GM19240 (cell line): ENCODE data around the gene CIRBP.

Experiments used
- DNase-seq: peaks from one replicate; pipeline ENCODE4 v3.0.0; 2011; ENCODE audit warnings: low spot score; ENCODE audit not compliant: insufficient read length

The CIRBP gene

DNA sequence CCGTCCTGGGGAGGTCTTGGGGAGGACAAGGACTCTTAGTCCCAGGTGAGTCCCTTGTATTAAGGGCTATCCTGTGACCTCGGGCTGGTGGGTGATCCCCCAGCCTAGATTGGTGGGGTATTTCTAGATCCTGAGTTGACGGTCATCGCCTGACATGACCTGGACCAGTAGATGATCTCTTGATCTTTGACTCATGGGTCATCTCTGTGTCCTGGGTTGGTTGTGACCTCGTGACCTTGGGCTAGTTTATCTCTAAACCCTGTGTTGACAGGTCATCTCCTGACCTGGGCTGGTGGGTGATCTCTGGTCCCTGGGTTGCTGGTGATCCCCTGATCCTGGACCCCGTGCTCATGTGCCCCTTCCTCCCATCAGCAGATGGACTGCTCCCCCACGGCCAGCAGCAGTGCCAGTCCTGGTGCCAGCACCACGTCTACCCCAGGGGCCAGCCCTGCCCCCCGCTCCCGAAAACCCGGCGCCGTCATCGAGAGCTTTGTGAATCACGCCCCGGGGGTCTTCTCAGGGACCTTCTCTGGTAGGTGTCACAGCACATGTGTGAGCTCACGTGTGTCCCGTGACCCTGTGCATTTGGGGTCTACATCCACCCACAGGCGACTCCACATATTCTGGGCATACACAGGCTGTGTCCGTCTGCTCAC, 14.5 kb upstream of the CIRBP start:
- no peak for DNase-seq

GRCh38 chr19:1255186-1256161, 13.7 kb upstream of the CIRBP start:
- no peak for DNase-seq

DNA sequence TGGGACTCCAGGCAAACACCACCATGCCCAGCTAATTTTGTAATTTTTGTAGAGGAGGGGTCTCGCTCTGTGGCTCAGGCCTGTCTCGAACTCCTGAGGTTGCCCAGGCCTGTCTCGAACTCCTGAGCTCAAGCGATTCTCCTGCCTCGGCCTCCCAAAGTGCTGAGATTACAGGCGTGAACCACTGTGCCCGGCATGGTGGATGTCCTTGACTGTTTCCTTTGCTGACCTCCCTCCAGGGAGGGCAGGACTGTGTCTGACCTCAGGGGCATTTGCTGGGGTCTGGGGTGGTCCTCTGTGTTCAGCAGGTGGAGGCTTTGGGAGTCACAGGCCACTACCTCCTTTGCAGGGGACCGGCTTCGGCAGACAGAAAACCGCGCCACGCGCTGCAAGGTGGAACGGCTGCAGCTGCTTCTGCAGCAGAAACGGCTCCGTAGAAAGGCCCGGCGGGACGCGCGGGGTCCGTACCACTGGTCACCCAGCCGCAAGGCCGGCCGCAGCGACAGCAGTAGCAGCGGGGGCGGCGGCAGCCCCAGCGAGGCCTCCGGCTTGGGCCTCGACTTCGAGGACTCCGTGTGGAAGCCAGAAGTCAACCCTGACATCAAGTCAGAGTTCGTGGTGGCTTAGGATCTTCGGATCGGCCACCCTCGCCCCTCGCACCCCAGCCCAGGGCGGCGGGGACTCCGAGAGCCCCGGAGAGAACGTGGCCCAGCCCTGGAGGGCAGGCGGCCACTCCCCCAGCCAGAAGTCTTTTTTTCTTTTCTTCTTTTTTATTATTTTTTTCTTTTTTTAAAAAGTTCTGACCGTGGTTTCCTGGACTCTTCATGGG, 12.3 kb upstream of the CIRBP start:
- DNase-seq = no peak

DNA sequence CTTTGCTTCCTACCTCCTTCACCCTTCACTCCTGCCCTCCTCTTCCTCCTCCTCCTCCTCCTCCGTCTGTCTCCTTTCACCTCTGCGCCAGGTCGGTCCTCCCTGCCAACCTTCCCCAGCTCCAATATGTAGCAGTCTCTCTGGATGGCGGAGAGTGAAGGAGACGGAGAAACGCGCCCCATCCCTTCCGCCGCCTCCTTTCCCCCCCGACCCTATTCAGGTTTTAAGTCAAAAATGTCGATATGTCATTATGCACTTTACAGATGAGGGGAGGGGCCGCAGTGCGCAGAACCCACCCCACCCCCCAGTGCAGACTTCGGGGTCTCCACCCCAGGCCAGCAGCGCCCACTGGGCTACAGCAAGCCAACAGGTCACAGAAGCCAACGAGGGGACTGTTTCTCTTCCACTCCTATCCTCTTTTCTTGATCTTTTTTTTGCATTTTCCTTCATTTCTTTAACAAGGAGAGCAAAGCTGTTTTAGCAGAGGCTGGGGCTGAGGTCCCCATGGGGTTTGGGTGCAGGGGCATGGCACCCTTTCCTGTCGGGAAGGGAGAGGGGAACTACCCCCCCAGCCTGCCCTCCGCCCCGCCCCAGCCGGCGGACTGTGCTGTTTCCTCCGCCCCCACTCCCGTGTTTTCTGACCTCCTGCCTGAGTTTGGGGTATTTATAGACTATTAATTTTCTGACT, 11.5 kb upstream of the CIRBP start:
- no peak for DNase-seq

- no peak for DNase-seq
Measured at GRCh38 chr19:1258163-1258492, 11.0 kb upstream of the CIRBP start.

DNA sequence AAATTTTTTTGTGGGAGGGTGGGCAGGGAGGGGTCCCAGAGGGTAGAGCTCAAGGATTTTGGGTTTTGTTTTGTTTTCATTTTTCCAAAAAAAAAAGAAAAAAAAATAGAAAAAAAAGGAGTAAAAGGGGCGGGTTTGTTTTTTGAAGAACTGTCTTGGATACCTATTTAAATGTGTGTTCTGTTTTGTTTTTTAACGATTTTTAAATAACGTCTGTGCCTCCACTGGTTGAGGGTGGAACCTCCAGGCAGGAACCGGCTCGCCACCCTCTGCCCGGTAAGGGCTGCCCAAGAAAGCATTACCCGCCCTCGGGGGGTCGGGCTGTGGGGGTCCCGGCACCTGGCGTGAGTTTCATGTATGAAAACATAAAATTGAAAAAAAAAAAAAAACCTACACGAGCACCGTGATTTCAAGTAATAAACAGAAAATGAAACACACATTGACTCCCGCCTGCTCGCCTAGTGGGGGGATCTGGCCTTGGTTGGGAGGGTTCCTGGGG, 10.4 kb upstream of the CIRBP start:
- DNase-seq = no peak

GRCh38 chr19:1259206-1259875, 9.8 kb upstream of the CIRBP start:
- peak; percentile 70 for DNase-seq

DNA sequence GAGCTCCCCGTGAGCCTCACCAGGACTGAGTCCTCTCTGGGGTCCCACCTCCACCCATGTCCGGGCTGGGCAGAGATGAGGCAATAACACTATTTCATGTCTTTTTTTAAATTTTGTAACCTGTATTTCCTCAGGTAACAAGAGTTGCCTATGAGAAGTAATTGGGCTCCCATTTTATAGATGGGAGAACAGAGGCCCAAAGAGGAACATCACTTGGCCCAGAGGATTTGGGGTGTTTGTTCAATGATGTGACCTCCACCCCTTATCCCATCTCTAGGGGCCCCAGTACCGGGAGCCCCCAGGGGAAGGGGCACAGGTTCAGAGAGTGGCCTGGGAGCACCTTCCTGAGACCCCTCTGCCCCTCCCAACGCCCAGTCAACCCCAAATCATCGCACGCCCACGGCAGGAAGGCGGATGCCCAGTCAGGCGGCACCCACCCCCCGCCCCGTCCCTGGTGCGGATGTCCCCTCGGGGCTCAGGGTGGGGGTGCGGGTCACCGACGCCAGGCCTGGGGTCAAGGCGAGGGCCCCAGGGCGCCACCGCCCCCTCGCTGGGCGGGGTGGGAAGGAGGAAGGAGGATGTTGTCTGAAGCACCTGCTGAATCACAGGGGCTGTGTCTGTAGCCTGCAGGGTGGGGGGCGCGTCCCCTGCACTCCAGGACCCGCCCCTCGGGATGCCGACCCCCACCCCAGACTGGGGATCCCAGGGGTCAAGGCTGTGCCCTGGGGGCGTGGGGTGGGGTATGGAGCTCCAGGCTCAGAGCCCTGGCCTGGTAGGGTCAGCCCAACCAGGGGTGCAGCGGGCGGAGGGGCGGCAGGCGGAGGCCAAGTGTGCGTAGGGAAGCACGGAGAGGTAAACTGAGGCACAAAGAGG, 9.0 kb upstream of the CIRBP start:
- no peak for DNase-seq

GRCh38 chr19:1260749-1261537, 8.2 kb upstream of the CIRBP start:
- peak; percentile 94 for DNase-seq

- no peak for DNase-seq
Measured at GRCh38 chr19:1261538-1261797, 7.7 kb upstream of the CIRBP start.

DNA sequence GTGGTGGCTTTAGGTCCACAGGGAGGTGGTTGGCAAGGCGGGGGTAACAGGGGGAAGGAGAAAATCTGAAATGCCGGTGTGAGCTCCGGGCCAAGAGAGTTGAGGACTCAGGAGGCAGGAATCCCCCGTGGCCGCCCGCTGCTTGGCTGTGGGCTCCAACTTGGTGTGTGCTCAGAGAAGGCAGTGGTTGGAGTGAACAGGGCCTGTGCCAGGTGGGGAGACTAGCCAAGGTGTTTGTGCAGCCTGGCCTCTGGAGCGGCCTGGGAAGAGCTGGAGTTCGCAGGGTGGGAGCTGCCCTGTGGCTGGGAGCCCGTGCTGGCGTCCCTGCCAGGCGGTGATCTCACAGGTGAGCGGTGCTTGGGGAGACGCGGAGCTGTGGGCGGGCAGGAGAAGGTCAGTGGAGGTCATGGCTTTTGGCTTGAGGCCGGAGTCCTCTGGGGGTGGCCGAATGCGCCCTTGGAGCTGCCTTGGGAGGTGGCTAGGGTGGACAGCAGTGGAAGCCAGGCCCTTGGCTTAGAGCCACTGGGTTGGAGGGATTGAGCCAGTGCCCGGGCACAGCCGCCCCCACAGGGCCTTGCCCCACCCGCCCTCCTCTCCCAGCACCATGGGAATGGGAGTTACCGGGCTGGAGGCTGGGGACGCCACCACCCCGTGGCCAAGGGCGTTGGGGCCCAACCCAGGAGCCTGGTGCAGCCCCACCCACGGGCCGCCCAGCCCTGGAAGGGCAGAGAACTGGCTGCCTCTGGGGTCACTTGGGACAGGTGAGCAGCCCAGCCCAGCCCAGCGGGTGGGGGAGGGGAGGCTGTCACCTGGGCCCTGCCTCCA, 7.1 kb upstream of the CIRBP start:
- DNase-seq = no peak

DNA sequence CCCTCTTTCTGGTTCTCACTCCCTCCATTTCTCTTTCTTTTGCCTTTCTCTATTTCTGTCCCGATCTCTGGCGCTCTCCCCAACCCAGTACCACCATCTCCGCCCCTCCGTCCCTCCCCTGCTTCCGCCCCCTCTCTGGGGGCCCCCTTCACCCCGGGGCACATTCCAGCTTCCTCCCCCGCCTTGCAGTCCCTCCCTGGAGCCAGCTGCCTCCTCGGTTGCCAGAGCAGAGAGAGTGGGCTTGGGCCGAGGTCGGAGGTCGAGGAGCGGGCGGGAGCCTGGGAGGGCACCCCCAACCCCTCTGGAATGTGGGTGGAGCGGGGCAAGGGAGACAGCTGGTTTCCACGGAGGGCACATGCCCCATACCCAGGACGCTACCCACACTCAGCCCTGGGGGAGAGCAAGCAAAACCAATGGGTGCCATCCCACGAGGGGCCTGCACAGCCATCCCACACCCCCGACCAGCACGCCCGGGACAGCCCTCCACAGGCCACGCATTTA, 6.5 kb upstream of the CIRBP start:
- DNase-seq = no peak

- no peak for DNase-seq
Measured at GRCh38 chr19:1263188-1263587, 5.9 kb upstream of the CIRBP start.

DNA sequence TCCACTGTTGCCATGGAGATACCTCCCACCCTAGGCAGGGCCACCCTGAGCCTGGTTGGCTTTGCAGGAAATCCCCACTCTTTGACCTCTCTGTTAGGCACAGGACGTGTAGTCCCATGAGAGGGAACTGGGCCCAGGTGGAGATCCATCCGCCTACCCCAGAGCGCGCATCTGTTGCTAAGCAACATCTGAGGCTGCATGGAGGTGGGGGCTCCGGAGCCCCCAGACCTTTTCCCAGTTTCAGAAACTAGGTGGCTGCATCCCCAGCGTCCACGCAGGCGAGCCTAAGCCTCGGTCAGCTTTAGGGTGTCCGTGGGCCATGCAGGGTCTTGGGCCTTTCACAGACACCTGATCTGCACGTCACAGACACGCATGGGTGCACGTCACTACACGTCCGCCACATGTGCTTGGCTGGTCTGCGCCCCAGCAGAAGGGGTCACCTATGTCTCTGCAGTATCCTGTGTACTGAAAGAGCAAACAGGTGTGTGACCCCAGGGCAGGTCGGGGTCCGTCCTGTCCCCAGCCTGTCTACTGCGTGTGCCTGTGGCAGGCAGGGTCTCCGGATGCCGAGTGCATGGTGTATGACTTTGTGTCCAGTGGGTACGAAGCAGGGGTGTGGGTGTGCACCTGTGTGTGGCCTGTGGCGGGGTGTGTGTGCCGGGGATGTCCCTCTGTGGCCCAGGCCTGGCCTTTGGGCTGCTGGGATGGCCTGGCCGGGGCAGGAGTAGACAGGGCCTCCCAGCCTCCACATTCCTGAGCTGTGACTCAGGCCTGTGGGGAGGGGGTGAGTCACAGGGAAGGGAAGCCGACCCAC, 4.1 kb upstream of the CIRBP start:
- DNase-seq = no peak

DNA sequence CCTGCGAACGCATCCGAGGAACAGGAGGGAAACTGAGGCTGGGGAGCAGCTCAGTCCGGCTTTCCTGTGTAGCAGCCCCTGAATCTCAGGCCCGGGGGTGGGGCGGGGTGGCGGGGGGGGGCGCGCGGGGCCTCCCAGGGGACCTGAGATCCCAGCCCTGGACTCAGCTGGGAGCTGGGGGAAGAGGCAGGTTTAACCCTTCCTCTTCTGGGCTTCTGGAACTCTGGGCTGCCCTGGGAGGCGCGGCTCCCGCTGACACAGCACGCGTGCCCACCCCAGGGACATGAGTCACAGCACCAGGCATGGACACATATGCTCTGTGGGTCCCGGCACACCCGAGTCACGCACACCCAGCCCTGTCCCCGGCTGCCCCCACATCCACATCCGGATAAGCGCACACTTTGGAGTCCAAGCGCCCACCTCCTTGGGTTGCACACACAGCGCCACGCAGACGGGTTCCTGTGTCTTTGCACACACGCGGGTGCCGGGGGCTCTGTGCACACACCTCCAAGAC, 3.5 kb upstream of the CIRBP start:
- no peak for DNase-seq

DNA sequence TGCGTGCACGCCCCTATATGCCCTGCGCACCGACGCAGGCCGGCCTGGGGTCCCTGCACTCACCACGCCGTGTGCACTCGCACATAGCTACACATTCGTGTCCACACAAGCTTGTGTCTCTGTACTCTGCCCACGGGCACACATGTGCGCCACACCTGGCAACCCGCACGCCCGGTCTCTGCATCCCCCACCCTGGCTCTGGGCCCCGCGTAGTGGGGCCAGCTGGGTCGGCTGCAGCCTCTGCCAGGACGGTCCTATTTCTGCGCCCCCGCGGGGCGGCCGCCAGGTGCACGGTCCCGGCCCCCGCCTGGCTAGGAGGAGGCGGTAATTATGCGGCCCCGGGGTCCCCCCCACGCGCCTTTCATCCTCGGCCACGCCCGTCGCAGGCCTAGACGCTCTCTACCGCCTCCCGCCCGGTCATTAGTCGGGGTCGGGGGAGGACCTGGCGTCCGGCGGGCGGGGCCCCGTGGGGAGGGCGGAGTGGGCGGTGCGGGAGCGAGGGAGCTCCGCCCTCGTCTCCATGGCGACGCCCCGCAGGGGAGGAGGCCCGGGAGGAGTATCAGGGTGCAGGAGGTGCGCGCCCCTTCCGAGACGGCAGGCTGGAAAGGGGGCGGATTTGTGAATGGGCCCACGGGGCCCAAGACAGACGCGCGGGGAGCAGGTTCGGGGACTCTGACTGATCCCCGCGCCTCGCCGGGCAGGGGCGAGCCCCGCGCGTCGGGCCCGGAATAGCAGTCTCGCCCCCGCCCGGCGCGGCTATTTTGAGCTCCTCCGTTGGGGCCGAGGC, 2.8 kb upstream of the CIRBP start:
- no peak for DNase-seq
